A673 (cell line): ENCODE data around the gene OPN3. TPM values are rescaled to one million over a fixed set of nuclear protein-coding genes. Genes with fewer than 3 reads are reported as not detected.

Source experiments
- BruUV-seq: library from RNA; stranded (reverse); fragments of 400-500 nt; replicated peaks from 2 replicates; lab custom pipeline; 2021; lab: Mats Ljungman, UMichigan
- CTCF ChIA-PET: fragments of 300-600 bp; sonication (Branson Sonifier 250); formaldehyde crosslinking; loops from one replicate; lab custom pipeline; 2022; ENCODE audit warnings: antibody characterized with exemption; lab: Charles Lee
- POLR2A ChIA-PET: fragments of 300-600 bp; sonication (Branson Sonifier 250); formaldehyde crosslinking; loops from one replicate; lab custom pipeline; 2022; ENCODE audit warnings: antibody characterized with exemption; ENCODE audit not compliant: low non-redundant PET; lab: Charles Lee
- DNase-seq: peaks from one replicate; pipeline ENCODE4 v3.0.0-alpha.2; 2015; ENCODE audit warnings: low spot score
- H3K27ac ChIP-seq: fragments of 200-600 bp; sonication (generic); 2 replicates; pipeline ENCODE4 v1.5.1; 2016; ENCODE audit warnings: mixed run types, low read depth, mild to moderate bottlenecking, mixed read lengths, antibody characterized with exemption, low read length; ENCODE audit not compliant: poor library complexity, severe bottlenecking
- H3K27me3 ChIP-seq: fragments of 200-600 bp; sonication (generic); replicated peaks from 2 replicates; pipeline ENCODE4 v1.6.1; 2017; ENCODE audit warnings: mixed run types, low read depth, mild to moderate bottlenecking, mixed read lengths, antibody characterized with exemption, low read length; ENCODE audit not compliant: insufficient read depth, poor library complexity
- H3K36me3 ChIP-seq: fragments of 200-600 bp; sonication (generic); 2 replicates; pipeline ENCODE4 v1.6.1; 2016; ENCODE audit warnings: mixed run types, mild to moderate bottlenecking, mixed read lengths, antibody characterized with exemption, low read length; ENCODE audit not compliant: insufficient read depth, poor library complexity, severe bottlenecking
- H3K4me1 ChIP-seq: fragments of 200-600 bp; sonication (generic); 2 replicates; pipeline ENCODE4 v1.6.1; 2017; ENCODE audit warnings: mixed run types, mild to moderate bottlenecking, mixed read lengths, antibody characterized with exemption, low read length; ENCODE audit not compliant: insufficient read depth, poor library complexity, severe bottlenecking
- H3K4me3 ChIP-seq: fragments of 200-600 bp; sonication (generic); 2 replicates; pipeline ENCODE4 v1.5.1; 2016; ENCODE audit warnings: low read depth, mixed run types, mild to moderate bottlenecking, mixed read lengths, low read length; ENCODE audit not compliant: poor library complexity, severe bottlenecking
- H3K9me3 ChIP-seq: fragments of 200-600 bp; sonication (generic); 2 replicates; pipeline ENCODE4 v1.6.1; 2016; ENCODE audit warnings: mixed run types, low read depth, mild to moderate bottlenecking, mixed read lengths, antibody characterized with exemption, low read length; ENCODE audit not compliant: poor library complexity, severe bottlenecking
- CTCF ChIP-seq: fragments of 300-800, 200-600 bp; sonication (generic); conservative IDR thresholded peaks from 2 replicates; pipeline ENCODE4 v1.5.1; 2017; ENCODE audit warnings: low read depth, mild to moderate bottlenecking, antibody characterized with exemption, low read length, moderate library complexity, mixed read lengths
- EZH2 ChIP-seq: fragments of 200-600 bp; sonication (generic); IDR thresholded peaks from 2 replicates; pipeline ENCODE4 v1.6.1; 2017; ENCODE audit warnings: borderline replicate concordance, low read depth, mild to moderate bottlenecking, mixed read lengths, antibody characterized with exemption, low read length; ENCODE audit not compliant: poor library complexity, severe bottlenecking
- intact Hi-C: fragments of 100-400 bp; cut with micrococcal nuclease; formaldehyde crosslinking; loops from one replicate; pipeline ENCODE4 v1.10.0; 2022; ENCODE audit not compliant: unreplicated experiment
- total RNA-seq: library from RNA; stranded (reverse); gene quantifications from 2 replicates; pipeline ENCODE4 v1.2.3, GENCODE V29; 2021

The OPN3 gene
- total RNA-seq, 1 experiment from 2014 or later: 12.6 TPM

- BruUV-seq: no TSS peak
- DNase-seq: no peak
- H3K27me3 ChIP-seq: no peaks in the 10 kb centered on the region
- intact Hi-C loops: no loop called here
- TF ChIP-seq CTCF (no peak), EZH2 (no peak)
- ChIA-PET CTCF (no interaction called here), POLR2A (no interaction called here)
- no peaks in the 10 kb centered on the region for H3K9me3 ChIP-seq
- no peaks in the 10 kb centered on the region for H3K36me3 ChIP-seq
- no peak overlapping the region for H3K4me3 ChIP-seq
- no peaks in the 10 kb centered on the region for H3K4me1 ChIP-seq
- no peak overlapping the region for H3K27ac ChIP-seq
Observed at GRCh38 chr1:241654019-241654418, 13.8 kb upstream of the OPN3 start.

- BruUV-seq: no TSS peak
- TF ChIP-seq CTCF: no peak
- no peak for TF ChIP-seq EZH2
- H3K36me3 ChIP-seq: no peaks in the 10 kb centered on the region
- POLR2A ChIA-PET: no interaction called here
- H3K27me3 ChIP-seq: no peaks in the 10 kb centered on the region
- intact Hi-C loops: no loop called here
- H3K27ac ChIP-seq: no peak within 1 kb of the TSS
- no peaks in the 10 kb centered on the region for H3K9me3 ChIP-seq
- CTCF ChIA-PET: no interaction called here
- no peak for DNase-seq
- H3K4me1 ChIP-seq: no peaks in the 10 kb centered on the region
- no peak within 1 kb of the TSS for H3K4me3 ChIP-seq
Observed at GRCh38 chr1:241652012-241652411, 11.8 kb upstream of the OPN3 start, which contains the start of gene WDR64. Gene WDR64, plus strand, starts transcription at chr1:241652281. Its CDS starts 204 bp downstream, at chr1:241652485.

- no peak overlapping the region for H3K27ac ChIP-seq
- H3K27me3 ChIP-seq: no peaks in the 10 kb centered on the region
- TF ChIP-seq CTCF (no peak), EZH2 (no peak)
- H3K9me3 ChIP-seq: no peaks in the 10 kb centered on the region
- no peak for DNase-seq
- H3K4me1 ChIP-seq: no peaks in the 10 kb centered on the region
- POLR2A ChIA-PET: no interaction called here
- CTCF ChIA-PET: no interaction called here
- H3K4me3 ChIP-seq: no peak overlapping the region
- H3K36me3 ChIP-seq: no peaks in the 10 kb centered on the region
- intact Hi-C loops: no loop called here
- no TSS peak for BruUV-seq
Observed at GRCh38 chr1:241648159-241648558, 8.0 kb upstream of the OPN3 start.
